Measurements from ENCODE around the gene ARMC5. TPM values are rescaled to one million over a fixed set of nuclear protein-coding genes. Genes with fewer than 3 reads are reported as not detected.

ARMC5 gene
- total and polyA plus RNA-seq, 10 of the 15 experiments (the other 5 are each of a cell fraction or from before 2014, with no cell fraction given) = 0.06 to 13.2 (median 5.6) TPM

- FAIRE-seq = no peak
- H3K27ac ChIP-seq (ENCODE audit: control insufficient read depth, insufficient read depth) = no peak overlapping the region
- in situ Hi-C loops (cut with MboI) = no loop called here
- no peak overlapping the region for H3K4me3 ChIP-seq
- ChIA-PET CTCF (interaction anchor here (1.8 kb wide), 1 partner anchor 42 kb away, joined by 11 read pairs; no protein-coding TSS in a partner anchor), POLR2A (no interaction called here), RAD21 (ENCODE audit: unreplicated experiment) (no interaction called here), SMC1A (ENCODE audit: uncharacterized antibody, unreplicated experiment) (interaction anchor here (1.0 kb wide), 1 partner anchor 365 kb away, joined by 3 read pairs; no protein-coding TSS in a partner anchor)
- no peaks in the 10 kb centered on the region; a peak in 1 of 4 replicates for H3K36me3 ChIP-seq (ENCODE audit: control insufficient read depth in 2 of 2, insufficient read depth in 2 of 2, low read length in 1 of 2)
- no peaks in the 10 kb centered on the region for H4K20me1 ChIP-seq (ENCODE audit: control insufficient read depth, insufficient read depth)
- no peaks in the 10 kb centered on the region for H3K27me3 ChIP-seq (replicated peaks in 1 of 2; ENCODE audit: control insufficient read depth in 2 of 2, insufficient read depth in 2 of 2, low read length in 1 of 2)
- peaks cover 13% of the 10 kb centered on the region for H3K79me2 ChIP-seq (ENCODE audit: control insufficient read depth, insufficient read depth, low read length)
- no peak overlapping the region for H2AFZ ChIP-seq (ENCODE audit: control insufficient read depth, low read depth, low read length)
- no peak for ATAC-seq
- BruUV-seq (replicated peaks) = no TSS peak
- no peaks in the 10 kb centered on the region for H3K9me3 ChIP-seq (replicated peaks; ENCODE audit: control insufficient read depth, insufficient read depth, low read length)
- H3K9ac ChIP-seq (ENCODE audit: control insufficient read depth, insufficient read depth, low read length) = no peak overlapping the region
- H3K4me1 ChIP-seq (ENCODE audit: control insufficient read depth, insufficient read depth, low read length) = peaks cover 14% of the 10 kb centered on the region
- no peak for DNase-seq (ENCODE audit: low read depth, low spot score)
- no peak overlapping the region for H3K4me2 ChIP-seq (ENCODE audit: control insufficient read depth, insufficient read depth)
- intact Hi-C loops (cut with micrococcal nuclease; ENCODE audit: unreplicated experiment) = loop anchor here (10.0 kb wide), 1 partner anchor 62 kb away; no protein-coding TSS in a partner anchor
- no peak for TF ChIP-seq ZSCAN29 (IDR thresholded peaks at IDR 0.05)
- TF ChIP-seq KDM1A (IDR thresholded peaks at IDR 0.05; ENCODE audit: borderline replicate concordance) = no peak
- TF ChIP-seq GATAD2B (conservative IDR thresholded peaks at IDR 0.05; ENCODE audit: low read depth) = no peak
- TF ChIP-seq RCOR1 (conservative IDR thresholded peaks at IDR 0.05; ENCODE audit: low read depth, low read length) = no peak
- TF ChIP-seq E2F8 (IDR thresholded peaks at IDR 0.05; ENCODE audit: low read depth, partially characterized antibody) = no peak
- TF ChIP-seq ZBTB4 (CRISPR knock-in tag; IDR thresholded peaks at IDR 0.05) = no peak
- no peak for TF ChIP-seq SIX5 (IDR thresholded peaks at IDR 0.05; ENCODE audit: low read depth, low read length, severe bottlenecking)
- TF ChIP-seq MXI1 (IDR thresholded peaks at IDR 0.05; ENCODE audit: low read depth, low read length) = no peak
- TF ChIP-seq STAT3 (IDR thresholded peaks at IDR 0.05; ENCODE audit: low read depth, low read length) = no peak
- TF ChIP-seq BHLHE40 (IDR thresholded peaks at IDR 0.05; ENCODE audit: borderline replicate concordance in 1 of 2, low read depth in 2 of 2, low read length in 1 of 2) = no peak
- TF ChIP-seq SUZ12 (IDR thresholded peaks at IDR 0.05; ENCODE audit: unreplicated experiment) = no peak
- no peak for TF ChIP-seq SMAD1 (IDR thresholded peaks at IDR 0.05; ENCODE audit: low read depth, partially characterized antibody)
- TF ChIP-seq IRF3 (IDR thresholded peaks at IDR 0.05) = no peak
- TF ChIP-seq ESRRA (IDR thresholded peaks at IDR 0.05; ENCODE audit: low read length) = no peak
- no peak for TF ChIP-seq CBX5 (IDR thresholded peaks at IDR 0.05; ENCODE audit: low read depth)
- TF ChIP-seq SUPT20H (IDR thresholded peaks at IDR 0.05; ENCODE audit: borderline replicate concordance, control insufficient read depth, low read depth, low read length) = no peak
Measured at GRCh38 chr16:31502981-31503380, 43.7 kb downstream of the ARMC5 start.

Data from GM12878 (cell line).